ENCODE results near the gene ZC3H18. TPM values are rescaled to one million over a fixed set of nuclear protein-coding genes. Genes with fewer than 3 reads are reported as not detected.

The ZC3H18 gene
- 21.1 TPM for total RNA-seq

DNA sequence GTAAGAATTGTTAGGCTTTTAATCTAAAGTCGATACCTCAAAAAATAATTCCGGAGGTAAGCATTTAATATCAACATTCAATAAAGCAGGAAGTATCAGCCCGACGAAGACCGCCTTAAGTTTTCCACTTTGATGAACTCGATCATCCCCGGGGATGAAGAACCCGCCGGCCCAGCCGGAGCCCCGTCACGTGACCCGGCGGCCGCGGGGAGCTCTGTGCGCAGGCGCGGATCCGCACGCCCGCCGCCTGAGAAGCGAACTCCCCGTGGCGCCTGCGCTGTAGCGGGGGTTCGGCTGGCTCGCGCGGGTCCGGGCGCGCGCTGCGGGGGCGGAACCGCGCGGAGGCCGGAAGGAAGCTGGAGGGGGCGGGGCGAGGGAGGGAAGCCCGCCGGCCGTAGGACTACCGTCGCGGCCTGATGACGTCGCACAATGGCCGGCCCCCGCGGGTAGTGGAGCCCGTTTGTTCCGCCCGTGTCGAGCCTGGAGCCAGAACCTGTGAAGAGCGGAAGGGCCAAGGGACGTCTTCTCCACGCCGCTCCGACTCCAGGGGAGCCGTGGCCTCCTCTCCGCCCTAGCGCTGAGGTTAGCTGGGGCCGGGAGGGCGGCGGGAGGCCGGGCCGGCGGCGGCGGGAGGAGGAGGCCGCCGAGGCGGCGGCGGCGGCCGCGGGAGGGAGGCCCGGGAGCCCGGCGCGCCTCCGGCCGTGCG is at the start of gene ZC3H18:
ZC3H18 (plus strand) TSS at position 419 of the 706 bp plus-strand sequence. CDS start 6,721 bp downstream, outside the sequence.

GRCh38 chr16:88638323-88639230 is 68.4 kb downstream of the ZC3H18 start, which contains the start of gene IL17C:
Gene IL17C (plus strand): TSS chr16:88638572. CDS start chr16:88638642, 70 bp downstream.

GRCh38 chr16:88650749-88651275 is 80.6 kb downstream of the ZC3H18 start, which contains the start of gene CYBA:
Gene CYBA (minus strand): TSS chr16:88651053. CDS start chr16:88651013, 40 bp downstream.

DNA sequence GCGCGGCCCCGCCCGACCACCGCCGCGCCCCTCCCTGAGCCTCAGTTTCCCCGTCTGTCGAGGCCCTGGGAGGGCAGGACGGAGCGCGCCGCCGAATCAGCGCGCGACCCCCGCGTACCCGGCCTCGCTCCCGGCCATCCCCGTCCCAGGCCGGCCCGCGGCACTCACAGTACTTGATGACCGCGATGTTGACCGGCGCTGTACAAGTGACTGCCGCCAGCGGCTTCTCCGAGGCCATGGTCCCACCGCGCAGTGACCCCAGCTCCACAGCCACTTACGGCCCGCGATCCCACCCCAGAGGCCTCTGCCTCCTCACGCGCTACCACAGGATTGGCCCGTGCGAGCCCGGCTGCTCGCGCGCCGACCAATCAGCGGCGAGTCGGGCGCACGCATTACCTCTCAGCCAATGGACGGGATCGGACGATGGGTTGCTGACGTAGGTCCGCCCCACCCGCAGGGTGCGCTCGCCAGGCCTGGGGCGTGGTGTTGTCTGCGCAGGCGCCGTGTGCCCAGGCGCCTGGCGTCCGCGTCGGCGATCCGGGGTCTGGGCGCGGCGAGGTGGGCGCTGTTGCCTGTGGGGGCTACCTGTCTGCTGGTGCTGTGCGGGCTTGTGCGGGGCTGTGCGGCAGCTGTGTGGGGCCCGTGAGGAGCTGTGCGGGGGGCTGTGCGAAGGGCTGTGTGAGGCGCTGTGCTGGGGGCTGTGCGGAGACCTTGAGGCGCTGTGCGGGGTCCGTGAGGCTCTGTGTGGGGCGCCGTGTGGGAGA is 92.8 kb downstream of the ZC3H18 start, which contains the start of gene MVD:
MVD (minus strand) TSS at position 249 of the 764 bp plus-strand sequence; CDS start at position 238, 11 bp downstream.

Other genes with a start within 250 kb of the ZC3H18 start
- gene ZNF469, start 187.4 kb upstream of the ZC3H18 start, total RNA-seq = 3.4 TPM
- 2.8 TPM for gene ZFPM1, start 117.1 kb upstream of the ZC3H18 start, total RNA-seq
- gene IL17C, start 68.2 kb downstream of the ZC3H18 start, total RNA-seq = 0.35 TPM
- 130 TPM for gene CYBA, start 80.7 kb downstream of the ZC3H18 start, total RNA-seq
- 31.6 TPM for gene MVD, start 92.7 kb downstream of the ZC3H18 start, total RNA-seq
- gene SNAI3, start 116.1 kb downstream of the ZC3H18 start, total RNA-seq = 8.2 TPM
- 26.6 TPM for gene RNF166, start 136.0 kb downstream of the ZC3H18 start, total RNA-seq
- gene CTU2, start 136.1 kb downstream of the ZC3H18 start, total RNA-seq = 12.0 TPM
- gene PIEZO1, start 214.8 kb downstream of the ZC3H18 start, total RNA-seq = 117 TPM
- gene CDT1, start 233.4 kb downstream of the ZC3H18 start, total RNA-seq = 19.7 TPM
- 65.5 TPM for gene APRT, start 241.5 kb downstream of the ZC3H18 start, total RNA-seq

Data from metanephros (tissue), 1 donor.